Measurements from ENCODE around the gene TSPAN32. TPM values are rescaled to one million over a fixed set of nuclear protein-coding genes. Genes with fewer than 3 reads are reported as not detected.

Gene TSPAN32
- total RNA-seq, 1 donor from 2014 or later, result 0.23 TPM

DNA sequence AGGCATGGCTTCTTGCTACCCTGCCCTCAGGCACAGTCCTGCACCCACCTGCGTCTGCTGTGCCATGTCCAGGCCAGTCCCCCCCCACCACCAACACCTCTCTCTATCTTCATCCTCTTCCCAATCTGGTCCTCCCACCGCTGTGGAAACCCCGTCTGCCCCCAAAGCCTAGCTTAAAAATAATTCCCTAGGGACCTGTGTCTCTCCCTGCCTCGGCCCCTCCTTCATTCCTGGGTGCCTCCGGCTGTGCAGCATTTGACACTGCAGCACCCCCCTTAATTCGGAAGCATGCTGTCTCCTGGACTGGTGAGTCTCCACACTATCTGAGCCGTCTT, 28.9 kb upstream of the TSPAN32 start:
- H3K4me1 Mint-ChIP-seq (ENCODE audit: unreplicated experiment), result no peaks in the 10 kb centered on the region
- TF ChIP-seq, protein P1, sequence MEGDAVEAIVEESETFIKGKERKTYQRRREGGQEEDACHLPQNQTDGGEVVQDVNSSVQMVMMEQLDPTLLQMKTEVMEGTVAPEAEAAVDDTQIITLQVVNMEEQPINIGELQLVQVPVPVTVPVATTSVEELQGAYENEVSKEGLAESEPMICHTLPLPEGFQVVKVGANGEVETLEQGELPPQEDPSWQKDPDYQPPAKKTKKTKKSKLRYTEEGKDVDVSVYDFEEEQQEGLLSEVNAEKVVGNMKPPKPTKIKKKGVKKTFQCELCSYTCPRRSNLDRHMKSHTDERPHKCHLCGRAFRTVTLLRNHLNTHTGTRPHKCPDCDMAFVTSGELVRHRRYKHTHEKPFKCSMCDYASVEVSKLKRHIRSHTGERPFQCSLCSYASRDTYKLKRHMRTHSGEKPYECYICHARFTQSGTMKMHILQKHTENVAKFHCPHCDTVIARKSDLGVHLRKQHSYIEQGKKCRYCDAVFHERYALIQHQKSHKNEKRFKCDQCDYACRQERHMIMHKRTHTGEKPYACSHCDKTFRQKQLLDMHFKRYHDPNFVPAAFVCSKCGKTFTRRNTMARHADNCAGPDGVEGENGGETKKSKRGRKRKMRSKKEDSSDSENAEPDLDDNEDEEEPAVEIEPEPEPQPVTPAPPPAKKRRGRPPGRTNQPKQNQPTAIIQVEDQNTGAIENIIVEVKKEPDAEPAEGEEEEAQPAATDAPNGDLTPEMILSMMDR (IDR thresholded peaks at IDR 0.05; ENCODE audit: unreplicated experiment), result no peak
- H3K27me3 Mint-ChIP-seq (ENCODE audit: unreplicated experiment), result peaks cover 12% of the 10 kb centered on the region
- no peak overlapping the region for H3K4me3 Mint-ChIP-seq (ENCODE audit: unreplicated experiment)
- no peak overlapping the region for H3K27ac Mint-ChIP-seq (ENCODE audit: unreplicated experiment)
- H3K36me3 Mint-ChIP-seq (ENCODE audit: low read depth, unreplicated experiment), result peaks cover 3% of the 10 kb centered on the region
- H3K9me3 Mint-ChIP-seq (ENCODE audit: unreplicated experiment), result no peaks in the 10 kb centered on the region
- no peak for DNase-seq (ENCODE audit: low spot score)

DNA sequence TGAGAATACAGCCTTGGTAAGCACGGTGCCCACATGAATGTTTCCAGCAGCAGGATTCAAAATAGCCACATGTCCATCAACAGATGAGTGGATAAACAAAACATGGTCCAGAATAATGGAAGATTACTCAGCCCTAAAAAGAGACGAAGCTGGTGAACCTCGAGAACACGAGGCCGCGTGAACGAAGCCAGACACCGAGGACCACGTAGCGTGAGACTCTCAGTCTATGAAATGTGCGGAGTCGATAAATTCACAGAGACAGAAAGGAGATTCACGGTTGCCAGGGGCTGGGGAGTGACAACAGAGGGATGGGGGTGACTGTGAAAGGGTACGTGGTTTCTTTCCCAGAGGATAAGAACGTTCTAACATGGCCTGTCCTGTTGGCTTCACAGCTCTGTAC, 28.5 kb upstream of the TSPAN32 start:
- DNase-seq (ENCODE audit: low spot score), result no peak
- TF ChIP-seq, protein P1 (IDR thresholded peaks at IDR 0.05; ENCODE audit: unreplicated experiment), result no peak
- peaks cover 3% of the 10 kb centered on the region for H3K36me3 Mint-ChIP-seq (ENCODE audit: low read depth, unreplicated experiment)
- H3K9me3 Mint-ChIP-seq (ENCODE audit: unreplicated experiment), result no peaks in the 10 kb centered on the region
- H3K4me3 Mint-ChIP-seq (ENCODE audit: unreplicated experiment), result no peak overlapping the region
- peaks cover 11% of the 10 kb centered on the region for H3K27me3 Mint-ChIP-seq (ENCODE audit: unreplicated experiment)
- H3K4me1 Mint-ChIP-seq (ENCODE audit: unreplicated experiment), result no peaks in the 10 kb centered on the region
- no peak overlapping the region for H3K27ac Mint-ChIP-seq (ENCODE audit: unreplicated experiment)

DNA sequence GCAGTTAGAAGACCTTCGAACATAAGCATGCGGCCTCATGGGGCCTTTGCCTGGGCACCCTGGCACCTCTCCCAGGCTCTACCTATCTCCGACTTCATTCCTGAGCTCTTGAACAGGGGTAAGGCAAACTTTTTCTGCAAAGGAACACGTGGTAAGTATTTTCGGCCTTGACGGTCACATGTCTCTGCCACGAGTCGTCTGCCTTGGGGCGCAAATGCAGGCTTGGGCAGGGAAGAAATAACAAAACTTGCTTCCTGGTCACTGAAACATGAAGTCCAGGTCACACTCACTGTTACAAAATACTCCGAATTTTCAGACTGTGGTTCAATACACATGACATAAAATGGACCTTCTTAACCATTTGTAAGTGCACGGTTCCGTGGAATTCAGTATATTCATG, 28.0 kb upstream of the TSPAN32 start:
- Mint-ChIP-seq H3K4me1 (ENCODE audit: unreplicated experiment) (no peaks in the 10 kb centered on the region), H3K27me3 (ENCODE audit: unreplicated experiment) (peaks cover 9% of the 10 kb centered on the region), H3K9me3 (ENCODE audit: unreplicated experiment) (no peaks in the 10 kb centered on the region), H3K4me3 (ENCODE audit: unreplicated experiment) (no peak overlapping the region), H3K36me3 (ENCODE audit: low read depth, unreplicated experiment) (peaks cover 3% of the 10 kb centered on the region), H3K27ac (ENCODE audit: unreplicated experiment) (no peak overlapping the region)
- TF ChIP-seq, protein P1 (IDR thresholded peaks at IDR 0.05; ENCODE audit: unreplicated experiment), result no peak
- no peak for DNase-seq (ENCODE audit: low spot score)

DNA sequence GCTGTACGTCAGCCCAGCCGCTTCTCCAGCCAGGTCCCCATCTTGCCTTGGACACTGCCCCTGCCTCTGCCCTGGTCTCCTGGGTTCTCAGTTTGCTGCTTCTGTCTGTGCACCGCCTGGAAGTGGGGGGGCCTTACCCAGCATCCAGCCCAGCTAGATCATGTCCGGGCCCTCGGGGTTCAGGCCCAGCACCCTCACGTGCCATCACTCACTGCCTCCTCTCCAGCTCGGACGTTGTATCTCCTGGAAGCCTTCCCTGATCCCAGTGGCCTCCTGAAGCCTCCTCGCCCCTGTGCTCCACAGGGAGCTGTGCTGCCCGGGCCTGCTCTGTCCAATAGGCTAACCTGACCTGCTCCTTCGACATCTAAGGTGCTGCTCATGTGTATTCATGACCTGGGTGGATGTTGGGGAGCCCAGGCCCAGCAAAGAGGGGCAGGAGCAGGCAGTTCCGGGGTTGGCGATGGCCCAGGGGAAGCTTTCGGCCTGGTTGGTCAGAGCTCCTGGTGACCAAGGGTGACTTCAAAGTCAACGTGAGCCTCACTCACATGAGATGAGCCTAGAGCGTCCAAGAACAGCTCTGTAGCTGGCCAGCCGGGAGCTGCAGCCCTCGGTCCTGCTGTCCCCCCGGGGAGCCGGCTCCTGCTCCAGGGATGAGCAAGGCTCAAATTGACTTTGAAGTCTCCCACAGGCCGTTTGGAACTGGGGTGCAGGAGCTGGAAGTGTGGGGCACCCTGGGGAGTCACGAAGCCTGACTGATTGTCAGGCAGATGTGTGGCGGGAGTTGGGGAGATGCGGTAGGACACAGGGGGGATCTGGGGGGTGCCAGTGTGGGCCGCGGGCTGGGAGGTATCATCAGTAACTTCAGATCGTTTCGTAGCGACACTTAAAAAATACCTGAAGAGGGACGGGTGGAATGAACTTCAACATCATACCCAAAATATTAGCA, 26.2 kb upstream of the TSPAN32 start:
- H3K4me1 Mint-ChIP-seq (ENCODE audit: unreplicated experiment), result no peaks in the 10 kb centered on the region

More for the DNA sequence above, 26.2 kb upstream of the TSPAN32 start:
- peaks cover 3% of the 10 kb centered on the region for H3K36me3 Mint-ChIP-seq (ENCODE audit: low read depth, unreplicated experiment)
- TF ChIP-seq, protein P1 (IDR thresholded peaks at IDR 0.05; ENCODE audit: unreplicated experiment), result no peak
- peaks cover 7% of the 10 kb centered on the region for H3K27me3 Mint-ChIP-seq (ENCODE audit: unreplicated experiment)
- H3K27ac Mint-ChIP-seq (ENCODE audit: unreplicated experiment), result no peak overlapping the region
- peak; percentile 1 for DNase-seq (ENCODE audit: low spot score)
- H3K9me3 Mint-ChIP-seq (ENCODE audit: unreplicated experiment), result no peaks in the 10 kb centered on the region
- no peak overlapping the region for H3K4me3 Mint-ChIP-seq (ENCODE audit: unreplicated experiment)

Measured in endothelial cell (in vitro differentiated cells).